Stimulated activated CD8-positive, alpha-beta memory T cell treated with anti-CD3 and anti-CD28 coated beads, Interleukin-4, amount 100 ng/mL, for 1 hour (primary cell): ENCODE data around the gene NSUN3.
"Not testable (repeated sequence)": the region's sequence is repeated elsewhere in the genome, so short reads cannot be mapped to it uniquely, and the experiment has no call there.

Experiments
- DNase-seq, 2 donors: peaks; one replicate each; pipeline ENCODE4 v3.0.0-alpha.2; 2020; ENCODE audit warnings: low read depth in 2 of 2, low spot score in 1 of 2

Gene NSUN3

DNA sequence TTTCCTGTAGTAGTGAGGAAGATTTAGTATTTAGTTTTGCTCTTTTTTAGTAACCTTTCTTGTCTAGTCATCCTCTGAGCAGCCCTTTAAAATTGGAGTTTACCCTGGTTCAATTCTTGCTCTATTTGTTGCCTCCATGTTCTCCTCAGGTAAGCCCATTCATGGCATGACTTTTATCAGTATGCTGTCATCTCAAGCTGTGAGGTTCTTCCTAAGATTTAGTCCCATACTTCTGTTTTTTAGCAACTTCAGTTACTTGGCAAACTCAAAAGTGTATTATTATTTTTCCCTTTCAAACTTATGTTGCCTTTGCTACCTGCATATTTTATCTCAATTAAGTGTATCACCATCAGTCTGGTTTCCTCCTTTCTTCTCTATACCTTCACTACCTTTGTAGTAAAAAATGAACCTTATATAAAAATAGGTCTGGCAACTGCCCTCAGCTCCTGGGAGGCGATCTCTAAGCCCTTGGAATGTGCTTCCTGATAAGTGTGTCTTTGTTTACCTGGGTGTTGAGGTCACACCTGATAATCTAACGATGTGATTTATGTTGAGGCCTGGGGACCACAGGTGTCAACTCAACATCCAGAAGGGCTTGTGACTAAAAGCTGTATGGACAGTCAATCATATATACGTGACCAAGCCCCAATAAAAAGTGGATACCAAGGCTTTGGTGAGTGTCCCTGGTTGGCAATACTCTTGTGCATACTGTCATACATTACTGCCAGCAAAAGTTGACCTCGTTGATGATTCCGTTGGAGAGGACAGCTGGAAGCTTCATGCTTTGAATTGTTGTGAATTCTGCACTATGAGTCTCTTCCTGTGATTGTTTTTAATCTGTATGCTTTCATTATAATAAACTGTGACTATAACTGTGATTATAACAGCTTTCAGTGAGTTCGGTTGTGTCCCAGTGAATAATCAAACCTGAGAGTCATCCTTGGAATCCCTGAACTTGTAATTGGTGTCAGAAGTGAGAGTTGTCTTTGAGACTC, 3.9 kb downstream of the NSUN3 start:
- DNase-seq = no peak

DNA sequence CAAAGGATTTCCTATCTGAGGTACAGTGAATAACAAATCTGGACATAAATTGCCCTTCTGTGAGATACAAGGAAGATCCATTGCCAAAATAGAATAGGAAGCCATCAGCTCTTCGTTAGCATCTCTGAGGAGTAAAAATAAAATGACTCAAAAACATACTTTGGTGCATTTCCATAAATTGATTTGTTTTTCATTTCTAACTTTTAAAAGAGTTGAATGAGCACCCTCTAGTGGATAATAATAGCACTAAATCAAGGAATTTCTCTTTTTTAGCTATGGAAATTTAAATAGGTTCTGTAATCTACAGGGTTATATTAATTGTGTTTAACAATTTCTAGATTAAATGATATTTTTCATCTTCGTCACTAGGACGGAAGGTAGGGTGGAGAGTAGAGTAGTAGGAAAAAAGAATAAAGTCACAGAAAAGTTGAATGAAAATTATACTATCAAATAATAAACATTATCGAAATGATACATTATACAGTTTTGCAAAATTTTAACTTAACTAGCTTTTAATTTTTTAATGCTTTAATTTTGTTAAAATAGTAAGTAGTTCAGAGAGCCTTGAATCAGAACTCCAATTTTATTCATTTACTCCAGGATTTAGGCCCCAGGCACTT, 6.4 kb downstream of the NSUN3 start:
- no peak for DNase-seq

- DNase-seq = no peak
These were observed 7.6 kb downstream of the NSUN3 start for GRCh38 chr3:94070341-94070911.

- DNase-seq = no peak
These were observed 8.9 kb downstream of the NSUN3 start for GRCh38 chr3:94071713-94072284.

GRCh38 chr3:94076055-94076454, 13.2 kb downstream of the NSUN3 start:
- DNase-seq = no peak

GRCh38 chr3:94080552-94080951, 17.7 kb downstream of the NSUN3 start:
- DNase-seq = not testable (repeated sequence)

DNA sequence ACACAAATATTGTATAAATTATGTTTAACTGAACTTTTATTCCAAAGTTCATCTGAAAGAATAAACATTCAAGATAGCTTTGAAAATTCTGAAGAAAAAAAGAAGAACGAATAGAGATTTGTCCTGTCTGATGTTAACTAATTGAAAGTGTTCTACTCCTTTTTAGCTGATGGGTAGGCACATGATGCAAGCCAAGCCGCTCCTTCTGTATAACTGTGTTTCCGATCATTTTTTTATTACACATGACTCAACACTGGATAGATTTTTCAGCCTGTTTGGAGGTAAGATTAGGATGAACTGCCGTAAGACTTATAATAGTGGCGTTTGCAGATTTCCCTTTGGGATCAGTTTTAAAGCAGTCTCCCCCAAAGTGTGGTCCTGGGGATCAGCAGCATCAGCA, 19.0 kb downstream of the NSUN3 start:
- DNase-seq = no peak

GRCh38 chr3:94082391-94082937, 19.6 kb downstream of the NSUN3 start:
- DNase-seq = no peak

- DNase-seq = no peak
These were observed 20.4 kb downstream of the NSUN3 start for GRCh38 chr3:94083261-94083660.

- no peak for DNase-seq
These were observed 26.3 kb downstream of the NSUN3 start for GRCh38 chr3:94089126-94089525.

GRCh38 chr3:94092086-94092485, 29.2 kb downstream of the NSUN3 start:
- no peak for DNase-seq

- DNase-seq = no peak
These were observed 30.3 kb downstream of the NSUN3 start for GRCh38 chr3:94093151-94093550.

GRCh38 chr3:94095111-94095510, 32.2 kb downstream of the NSUN3 start:
- no peak for DNase-seq

DNA sequence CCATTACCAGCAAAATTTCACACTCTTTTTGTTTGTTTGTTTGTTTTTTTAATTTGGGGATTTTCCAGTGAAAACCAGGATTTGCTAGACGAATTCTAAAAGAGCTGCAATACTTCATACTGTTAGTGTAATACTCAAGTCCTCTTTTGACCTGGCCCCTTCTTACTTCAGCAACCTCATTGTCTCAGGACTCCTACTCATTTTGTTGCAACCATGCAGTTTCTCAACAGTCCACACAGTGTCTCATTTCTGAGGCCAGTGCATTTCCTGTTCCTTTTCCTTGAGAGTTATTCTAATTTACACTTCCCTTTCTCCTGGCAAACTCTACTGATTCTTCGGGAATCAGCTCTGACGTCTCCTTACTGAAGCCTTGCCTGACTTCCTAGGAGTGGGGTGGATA, 35.6 kb downstream of the NSUN3 start:
- no peak for DNase-seq

- no peak for DNase-seq
These were observed 36.5 kb downstream of the NSUN3 start for GRCh38 chr3:94099311-94099710.

DNA sequence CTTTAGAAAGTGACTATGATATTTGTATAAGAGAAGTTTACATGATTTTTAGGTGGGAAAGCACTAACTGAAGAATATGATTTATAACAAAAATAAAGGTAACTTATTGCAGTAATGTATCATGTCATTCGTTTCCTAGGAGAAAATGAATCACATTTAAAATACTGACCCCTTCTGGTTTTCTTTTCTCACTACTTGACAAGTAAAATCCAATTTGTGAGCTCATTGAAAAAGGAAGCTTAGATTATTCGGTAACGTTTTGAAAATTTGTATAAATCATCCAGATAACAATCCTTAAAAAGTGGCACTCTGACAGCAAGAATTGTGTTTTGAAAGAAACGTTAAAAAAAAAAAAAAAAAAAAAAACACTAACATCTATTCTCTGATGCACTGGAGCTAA, 39.0 kb downstream of the NSUN3 start:
- no peak for DNase-seq

DNA sequence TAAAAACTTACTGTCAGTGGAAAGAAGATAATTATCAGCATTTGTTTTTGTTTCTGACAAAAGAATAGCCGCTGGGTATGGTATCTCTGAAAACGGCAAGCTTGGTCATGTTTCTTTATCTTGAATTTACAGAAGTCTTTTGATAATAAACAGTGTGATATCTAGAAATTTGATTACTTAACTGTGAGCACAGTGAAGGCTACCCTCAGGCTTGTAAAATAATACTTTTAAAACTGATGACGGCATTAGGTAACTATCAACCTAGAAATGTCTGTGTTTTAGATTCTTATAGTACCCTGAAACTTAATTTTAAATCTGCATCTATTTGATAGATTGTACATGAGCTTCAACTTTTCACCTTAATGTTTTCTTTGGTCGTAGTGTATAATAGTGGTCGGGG, 43.4 kb downstream of the NSUN3 start:
- no peak for DNase-seq

DNA sequence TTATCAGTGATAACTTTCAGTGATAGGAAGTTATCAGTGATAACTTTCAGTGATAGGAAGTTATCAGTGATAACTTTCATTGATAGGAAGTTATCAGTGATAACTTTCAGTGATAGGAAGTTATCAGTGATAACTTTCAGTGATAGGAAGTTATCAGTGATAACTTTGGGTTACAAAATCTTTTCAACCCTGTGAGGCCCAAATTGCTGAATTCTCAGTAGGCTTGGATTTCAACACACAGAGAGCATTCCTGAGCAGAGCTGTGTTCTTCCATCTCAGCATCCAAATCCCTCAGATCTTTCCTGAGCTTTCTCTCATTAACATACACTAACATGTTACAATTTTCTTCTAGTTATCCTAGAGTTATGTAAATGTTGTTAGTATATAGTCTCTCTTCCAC, 47.4 kb downstream of the NSUN3 start:
- DNase-seq = not testable (repeated sequence)

DNA sequence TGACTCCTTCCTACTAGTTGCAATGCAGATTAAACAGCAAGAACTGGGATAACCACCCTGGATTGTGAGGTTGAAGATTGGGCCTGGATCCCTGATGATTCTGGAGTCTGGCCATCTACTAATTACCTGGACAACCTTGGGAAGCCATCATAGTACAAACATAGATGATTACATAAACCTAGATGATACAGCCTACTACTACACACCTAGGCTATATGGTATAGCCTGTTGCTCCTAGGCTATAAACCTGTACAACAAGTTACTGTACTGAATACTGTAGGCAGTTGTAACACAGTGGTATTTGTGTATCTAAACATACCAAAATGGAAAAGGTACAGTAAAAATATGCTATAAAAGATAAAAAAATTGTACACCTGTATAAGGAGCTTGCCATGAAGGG, 48.0 kb downstream of the NSUN3 start:
- DNase-seq = no peak

DNA sequence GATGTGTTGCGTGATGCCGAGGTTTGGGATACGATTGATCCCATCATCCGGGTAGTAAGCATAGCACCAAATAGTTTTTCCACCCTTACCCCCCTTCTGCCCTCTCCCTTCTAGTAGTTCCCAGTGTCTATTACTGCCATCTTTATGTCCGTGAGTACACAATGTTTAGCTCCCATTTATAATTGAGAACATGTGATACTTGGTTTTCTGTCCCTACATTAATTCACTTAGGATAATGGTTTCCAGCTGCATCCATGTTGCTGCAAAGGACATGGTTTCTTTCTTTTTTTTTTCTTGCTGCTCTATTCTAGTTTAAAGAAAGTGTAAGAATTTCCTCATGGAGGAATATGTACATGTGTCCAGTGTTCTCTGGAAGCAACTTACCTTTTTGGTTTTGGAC, 51.8 kb downstream of the NSUN3 start:
- DNase-seq = no peak

- DNase-seq = no peak
These were observed 52.6 kb downstream of the NSUN3 start for GRCh38 chr3:94115482-94115881.

DNA sequence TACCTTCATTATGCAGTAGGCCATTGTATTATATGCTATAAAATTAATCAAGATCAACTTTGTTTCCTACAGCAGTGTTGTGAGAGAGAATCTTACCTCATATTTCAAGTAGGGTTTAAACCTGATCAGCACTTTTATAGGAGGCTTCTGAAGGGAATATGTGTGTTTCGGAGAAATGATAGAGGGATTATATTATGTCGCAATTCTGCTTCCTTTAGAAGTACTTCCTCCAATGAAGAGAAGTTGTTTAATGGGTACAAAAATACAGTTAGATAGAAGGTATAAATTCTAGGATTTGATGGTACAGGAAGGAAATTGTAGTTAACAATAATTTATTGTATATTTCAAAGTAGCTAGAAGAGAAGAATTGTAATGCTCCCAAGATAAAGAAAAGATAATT, 54.9 kb downstream of the NSUN3 start:
- no peak for DNase-seq
